ENCODE results near the gene KRT9.
A peak's percentile ranks its signal among the peaks of the same experiment; 100 is the strongest.

- peak in 1 of 4 experiments; percentile 11 for TF ChIP-seq CTCF (IDR thresholded peaks at IDR 0.05)
- peak; percentile 21 for TF ChIP-seq POLR2A (IDR thresholded peaks at IDR 0.05)
- TF ChIP-seq POLR2AphosphoS5 (IDR thresholded peaks at IDR 0.05) = no peak
Measured at GRCh38 chr17:41527063-41528023, 44.5 kb downstream of the KRT9 start.

All from prostate gland (tissue), 2 donors.